Measurements from ENCODE around the gene SLC39A11. TPM values are rescaled to one million over a fixed set of nuclear protein-coding genes. Genes with fewer than 3 reads are reported as not detected.

The SLC39A11 gene
- total and polyA plus RNA-seq, 4 donors, result 18.9 to 44.9 (median 28.2) TPM

GRCh38 chr17:72732893-72733618, 359.4 kb downstream of the SLC39A11 start:
- no peak overlapping the region for H3K27ac ChIP-seq (ENCODE audit: low read depth in 1 of 2, low read length in 2 of 2)
- 94% methylated on average over 8 of the region's 8 CpGs for WGBS
- no peak for DNase-seq (ENCODE audit: low spot score)
- no peaks in the 10 kb centered on the region for H3K9me3 ChIP-seq (ENCODE audit: control insufficient read depth in 4 of 4, low read length in 3 of 4)
- peaks cover 0 to 6% (median 1%) of the 10 kb centered on the region in 4 donors for H3K36me3 ChIP-seq (ENCODE audit: control insufficient read depth in 4 of 4, insufficient read depth in 3 of 4, low read depth in 1 of 4, low read length in 3 of 4)
- H3K4me3 ChIP-seq (ENCODE audit: low read depth in 1 of 3, low read length in 3 of 3), result no peak overlapping the region
- H3K9ac ChIP-seq (ENCODE audit: low read depth in 1 of 2, low read length in 2 of 2), result no peak overlapping the region
- TF ChIP-seq FOXA1 (IDR thresholded peaks at IDR 0.05), result no peak
- no peak for TF ChIP-seq GABPA (IDR thresholded peaks at IDR 0.05 in 1 of 2, conservative IDR thresholded peaks at IDR 0.05 in 1 of 2)
- no peak for TF ChIP-seq REST (IDR thresholded peaks at IDR 0.05)
- TF ChIP-seq SP1 (IDR thresholded peaks at IDR 0.05), result no peak
- no peaks in the 10 kb centered on the region for H3K27me3 ChIP-seq (ENCODE audit: control insufficient read depth in 4 of 4, insufficient read depth in 4 of 4, low read length in 3 of 4)
- H3K4me1 ChIP-seq (ENCODE audit: control insufficient read depth in 4 of 4, insufficient read depth in 4 of 4, low read length in 3 of 4), result peaks cover 0 to 3% (median 1%) of the 10 kb centered on the region in 4 donors

GRCh38 chr17:72730077-72730476, 362.4 kb downstream of the SLC39A11 start:
- no peak overlapping the region for H3K27ac ChIP-seq (ENCODE audit: low read depth in 1 of 2, low read length in 2 of 2)
- H3K9me3 ChIP-seq (ENCODE audit: control insufficient read depth in 4 of 4, low read length in 3 of 4), result no peaks in the 10 kb centered on the region
- 70% methylated on average over 7 of the region's 7 CpGs for WGBS
- no peak overlapping the region for H3K9ac ChIP-seq (ENCODE audit: low read depth in 1 of 2, low read length in 2 of 2)
- H3K27me3 ChIP-seq (ENCODE audit: control insufficient read depth in 4 of 4, insufficient read depth in 4 of 4, low read length in 3 of 4), result no peaks in the 10 kb centered on the region
- peaks cover 0 to 2% (median 0%) of the 10 kb centered on the region in 4 donors for H3K36me3 ChIP-seq (ENCODE audit: control insufficient read depth in 4 of 4, insufficient read depth in 3 of 4, low read depth in 1 of 4, low read length in 3 of 4)
- DNase-seq (ENCODE audit: low spot score), result no peak
- no peak for TF ChIP-seq EGR1 (IDR thresholded peaks at IDR 0.05; ENCODE audit: low read depth in 2 of 2)
- TF ChIP-seq RAD21 (IDR thresholded peaks at IDR 0.05), result no peak
- TF ChIP-seq MAX (IDR thresholded peaks at IDR 0.05), result no peak
- no peak for TF ChIP-seq YY1 (IDR thresholded peaks at IDR 0.05)
- TF ChIP-seq SP1 (IDR thresholded peaks at IDR 0.05), result no peak
- no peak for TF ChIP-seq TAF1 (conservative IDR thresholded peaks at IDR 0.05)
- no peak for TF ChIP-seq FOXA2 (IDR thresholded peaks at IDR 0.05)
- TF ChIP-seq HNF4A (conservative IDR thresholded peaks at IDR 0.05), result no peak
- no peak overlapping the region for H3K4me3 ChIP-seq (ENCODE audit: low read depth in 1 of 3, low read length in 3 of 3)
- H3K4me1 ChIP-seq (ENCODE audit: control insufficient read depth in 4 of 4, insufficient read depth in 4 of 4, low read length in 3 of 4), result no peaks in the 10 kb centered on the region

- no peak overlapping the region for H3K4me3 ChIP-seq (ENCODE audit: low read depth in 1 of 3, low read length in 3 of 3)
- no peak overlapping the region for H3K27ac ChIP-seq (ENCODE audit: low read depth in 1 of 2, low read length in 2 of 2)
- no peaks in the 10 kb centered on the region for H3K36me3 ChIP-seq (ENCODE audit: control insufficient read depth in 4 of 4, insufficient read depth in 3 of 4, low read depth in 1 of 4, low read length in 3 of 4)
- TF ChIP-seq HNF4G (IDR thresholded peaks at IDR 0.05) (no peak), SP1 (IDR thresholded peaks at IDR 0.05) (no peak), ZBTB33 (IDR thresholded peaks at IDR 0.05) (no peak), RXRA (IDR thresholded peaks at IDR 0.05) (no peak), GABPA (IDR thresholded peaks at IDR 0.05 in 1 of 2, conservative IDR thresholded peaks at IDR 0.05 in 1 of 2) (no peak), ATF3 (IDR thresholded peaks at IDR 0.05) (no peak), FOXA1 (IDR thresholded peaks at IDR 0.05) (no peak), HNF4A (conservative IDR thresholded peaks at IDR 0.05) (no peak), CTCF (IDR thresholded peaks at IDR 0.05; ENCODE audit: low read depth, low read length, missing input control) (no peak), FOXA2 (IDR thresholded peaks at IDR 0.05) (no peak)
Observed at GRCh38 chr17:72726936-72727335, 365.6 kb downstream of the SLC39A11 start.

More at GRCh38 chr17:72726936-72727335, 365.6 kb downstream of the SLC39A11 start:
- H3K4me1 ChIP-seq (ENCODE audit: control insufficient read depth in 4 of 4, insufficient read depth in 4 of 4, low read length in 3 of 4), result no peaks in the 10 kb centered on the region
- 74% methylated on average over 9 of the region's 9 CpGs for WGBS
- no peaks in the 10 kb centered on the region for H3K9me3 ChIP-seq (ENCODE audit: control insufficient read depth in 4 of 4, low read length in 3 of 4)
- no peak for DNase-seq (ENCODE audit: low spot score)
- no peaks in the 10 kb centered on the region for H3K27me3 ChIP-seq (ENCODE audit: control insufficient read depth in 4 of 4, insufficient read depth in 4 of 4, low read length in 3 of 4)
- no peak overlapping the region for H3K9ac ChIP-seq (ENCODE audit: low read depth in 1 of 2, low read length in 2 of 2)
